ENCODE measurements around the gene DPH2. TPM values are rescaled to one million over a fixed set of nuclear protein-coding genes. Genes with fewer than 3 reads are reported as not detected.

DPH2 gene
- total RNA-seq, 2 experiments from 2014 or later, result 10.3 to 12.0 TPM

- CTCF ChIA-PET, result interaction anchor here (1.7 kb wide), 1 partner anchor 9 kb away, joined by 5 read pairs; no protein-coding TSS in a partner anchor
- Mint-ChIP-seq H3K27ac (no peak overlapping the region), H3K36me3 (ENCODE audit: low read depth) (peaks cover 14% of the 10 kb centered on the region), H3K4me3 (no peak overlapping the region), H3K9me3 (no peaks in the 10 kb centered on the region), H3K4me1 (ENCODE audit: low read depth) (no peaks in the 10 kb centered on the region), H3K27me3 (no peaks in the 10 kb centered on the region)
- H3K27me3 ChIP-seq (ENCODE audit: control insufficient read depth in 1 of 2, insufficient read depth in 2 of 2, low read length in 2 of 2), result no peaks in the 10 kb centered on the region
- ATAC-seq (ENCODE audit: poor library complexity), result no peak
- peaks cover 4% of the 10 kb centered on the region for H3K36me3 ChIP-seq (ENCODE audit: insufficient read depth, low read length)
- intact Hi-C loops (cut with DNase I, micrococcal nuclease), result no loop called here
- no peak overlapping the region for H3K4me3 ChIP-seq (ENCODE audit: low read length)
- DNase-seq, result no peak
- TF ChIP-seq, protein P1, sequence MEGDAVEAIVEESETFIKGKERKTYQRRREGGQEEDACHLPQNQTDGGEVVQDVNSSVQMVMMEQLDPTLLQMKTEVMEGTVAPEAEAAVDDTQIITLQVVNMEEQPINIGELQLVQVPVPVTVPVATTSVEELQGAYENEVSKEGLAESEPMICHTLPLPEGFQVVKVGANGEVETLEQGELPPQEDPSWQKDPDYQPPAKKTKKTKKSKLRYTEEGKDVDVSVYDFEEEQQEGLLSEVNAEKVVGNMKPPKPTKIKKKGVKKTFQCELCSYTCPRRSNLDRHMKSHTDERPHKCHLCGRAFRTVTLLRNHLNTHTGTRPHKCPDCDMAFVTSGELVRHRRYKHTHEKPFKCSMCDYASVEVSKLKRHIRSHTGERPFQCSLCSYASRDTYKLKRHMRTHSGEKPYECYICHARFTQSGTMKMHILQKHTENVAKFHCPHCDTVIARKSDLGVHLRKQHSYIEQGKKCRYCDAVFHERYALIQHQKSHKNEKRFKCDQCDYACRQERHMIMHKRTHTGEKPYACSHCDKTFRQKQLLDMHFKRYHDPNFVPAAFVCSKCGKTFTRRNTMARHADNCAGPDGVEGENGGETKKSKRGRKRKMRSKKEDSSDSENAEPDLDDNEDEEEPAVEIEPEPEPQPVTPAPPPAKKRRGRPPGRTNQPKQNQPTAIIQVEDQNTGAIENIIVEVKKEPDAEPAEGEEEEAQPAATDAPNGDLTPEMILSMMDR (IDR thresholded peaks at IDR 0.05), result no peak
- POLR2A ChIA-PET, result no interaction called here
- no peaks in the 10 kb centered on the region for H3K4me1 ChIP-seq (ENCODE audit: insufficient read depth, low read length)
- H3K9me3 ChIP-seq (ENCODE audit: control insufficient read depth in 1 of 2, insufficient read depth in 1 of 2, low read length in 2 of 2), result no peaks in the 10 kb centered on the region
- no peak overlapping the region for H3K27ac ChIP-seq (ENCODE audit: low read depth in 1 of 2, low read length in 2 of 2)
These were observed 44.0 kb upstream of the DPH2 start for GRCh38 chr1:43925846-43926245.

- Histone ChIP-seq H3K27ac (ENCODE audit: low read depth in 1 of 2, low read length in 2 of 2) (no peak overlapping the region), H3K27me3 (ENCODE audit: control insufficient read depth in 1 of 2, insufficient read depth in 2 of 2, low read length in 2 of 2) (peaks cover 26 to 34% of the 10 kb centered on the region in 2 experiments), H3K36me3 (ENCODE audit: insufficient read depth, low read length) (peaks cover 4% of the 10 kb centered on the region), H3K4me1 (ENCODE audit: insufficient read depth, low read length) (peaks cover 24% of the 10 kb centered on the region), H3K4me3 (ENCODE audit: low read length) (no peak overlapping the region), H3K9me3 (ENCODE audit: control insufficient read depth in 1 of 2, insufficient read depth in 1 of 2, low read length in 2 of 2) (peaks cover 0 to 9% of the 10 kb centered on the region in 2 experiments)
- H3K9me3 Mint-ChIP-seq, result no peaks in the 10 kb centered on the region
- TF ChIP-seq, protein P1 (IDR thresholded peaks at IDR 0.05), result peak; percentile 27
- H3K4me1 Mint-ChIP-seq (ENCODE audit: low read depth), result peaks cover 15% of the 10 kb centered on the region
- DNase-seq, result peak in 2 of 14 experiments; percentile 11 to 38
- ChIA-PET POLR2A (no interaction called here), CTCF (no interaction called here)
- no peak overlapping the region for H3K27ac Mint-ChIP-seq
- peaks cover 8% of the 10 kb centered on the region for H3K36me3 Mint-ChIP-seq (ENCODE audit: low read depth)
- no peak for ATAC-seq (ENCODE audit: poor library complexity)
- peaks cover 32% of the 10 kb centered on the region for H3K27me3 Mint-ChIP-seq
- H3K4me3 Mint-ChIP-seq, result no peak overlapping the region
- intact Hi-C loops (cut with DNase I, micrococcal nuclease), result loop anchor here in 1 of 2 experiments (5.0 to 10.0 kb wide), 2 partner anchors 117 to 706 kb away; no protein-coding TSS in a partner anchor
These were observed 39.5 kb upstream of the DPH2 start for GRCh38 chr1:43930168-43930948.

- ChIA-PET POLR2A (no interaction called here), CTCF (no interaction called here)
- TF ChIP-seq, protein P1 (IDR thresholded peaks at IDR 0.05), result no peak
- H3K4me3 ChIP-seq (ENCODE audit: low read length), result no peak overlapping the region
- DNase-seq (no peak), ATAC-seq (ENCODE audit: poor library complexity) (no peak)
- intact Hi-C loops (cut with DNase I, micrococcal nuclease), result loop anchor here in 1 of 2 experiments (5.0 to 10.0 kb wide), 2 partner anchors 116 to 706 kb away; no protein-coding TSS in a partner anchor
- H3K4me1 ChIP-seq (ENCODE audit: insufficient read depth, low read length), result peaks cover 27% of the 10 kb centered on the region
- peaks cover 0 to 9% of the 10 kb centered on the region in 2 experiments for H3K9me3 ChIP-seq (ENCODE audit: control insufficient read depth in 1 of 2, insufficient read depth in 1 of 2, low read length in 2 of 2)
- Mint-ChIP-seq H3K4me3 (no peak overlapping the region), H3K27me3 (peaks cover 36% of the 10 kb centered on the region), H3K36me3 (ENCODE audit: low read depth) (peaks cover 2% of the 10 kb centered on the region), H3K4me1 (ENCODE audit: low read depth) (peaks cover 15% of the 10 kb centered on the region), H3K9me3 (no peaks in the 10 kb centered on the region), H3K27ac (no peak overlapping the region)
- peaks cover 31 to 39% of the 10 kb centered on the region in 2 experiments for H3K27me3 ChIP-seq (ENCODE audit: control insufficient read depth in 1 of 2, insufficient read depth in 2 of 2, low read length in 2 of 2)
- H3K27ac ChIP-seq (ENCODE audit: low read depth in 1 of 2, low read length in 2 of 2), result no peak overlapping the region
- no peaks in the 10 kb centered on the region for H3K36me3 ChIP-seq (ENCODE audit: insufficient read depth, low read length)
These were observed 38.9 kb upstream of the DPH2 start for GRCh38 chr1:43930949-43931275.

Data from CD4-positive, alpha-beta T cell (primary cell).